HG03378 (cell line): ENCODE results near the gene CLEC16A.

Source experiments
- ATAC-seq: cut with Tn5 transposase; IDR thresholded peaks from one replicate; pipeline ENCODE4 v1.9.1; 2021; ENCODE audit warnings: mild to moderate bottlenecking, moderate library complexity; ENCODE audit not compliant: unreplicated experiment

Gene CLEC16A

GRCh38 chr16:11225677-11226549 lies 281.5 kb downstream of the CLEC16A start:
- peak; percentile 5 for ATAC-seq

DNA sequence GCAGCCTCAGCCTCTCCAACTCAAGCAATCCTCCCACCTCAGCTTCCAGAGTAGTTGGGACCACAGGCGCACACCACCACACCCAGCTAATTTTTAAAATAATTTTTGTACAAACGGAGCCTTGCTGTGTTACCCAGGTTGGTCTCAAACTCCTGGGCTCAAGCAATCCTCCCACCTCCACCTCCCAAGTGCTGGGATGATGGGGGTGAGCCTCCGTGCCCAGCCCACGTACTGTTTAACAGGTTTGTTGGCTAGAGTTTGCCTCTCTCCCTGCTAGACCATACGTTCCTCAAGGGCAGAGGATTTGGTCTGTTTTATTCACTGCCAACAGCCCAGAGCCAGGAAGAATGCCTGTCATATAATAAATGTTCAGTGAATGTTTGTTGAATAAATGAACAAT lies 285.1 kb downstream of the CLEC16A start:
- no peak for ATAC-seq

GRCh38 chr16:11229906-11230305 lies 285.5 kb downstream of the CLEC16A start:
- ATAC-seq = no peak

DNA sequence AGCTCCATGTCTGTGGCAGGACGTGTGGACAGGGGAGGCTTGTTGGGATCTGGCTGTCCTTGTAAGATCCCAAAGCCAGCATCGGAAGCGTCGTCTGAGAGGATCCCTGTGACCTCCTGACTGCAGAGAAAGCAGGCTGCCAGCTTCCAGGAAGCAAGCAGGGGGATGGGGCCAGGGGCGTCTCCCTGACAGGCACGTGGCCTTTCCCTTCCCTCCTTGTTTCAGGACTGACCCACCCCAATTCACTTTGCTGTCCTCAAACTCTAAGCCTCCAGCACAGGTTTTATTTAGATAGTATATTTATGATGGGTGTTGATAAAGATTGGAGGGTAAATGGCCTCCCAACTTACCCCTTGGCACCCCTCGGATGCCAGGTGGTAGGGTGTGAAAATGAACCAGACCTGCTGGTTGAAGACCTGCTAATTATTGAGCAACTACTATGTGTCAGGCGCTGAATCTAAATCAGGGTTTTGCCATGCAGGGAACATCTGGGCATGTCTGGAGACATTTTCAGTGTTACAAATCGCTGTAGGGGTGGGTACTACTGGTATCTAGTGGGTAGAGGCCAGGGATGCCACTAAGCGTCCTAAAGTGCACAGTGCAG lies 287.1 kb downstream of the CLEC16A start:
- no peak for ATAC-seq
